GM21390 (cell line): ENCODE results near the gene ZNF75A.

ENCODE experiments used
- ATAC-seq: cut with Tn5 transposase; IDR thresholded peaks from one replicate; pipeline ENCODE4 v1.9.1; 2021; ENCODE audit not compliant: unreplicated experiment

Gene ZNF75A

GRCh38 chr16:3285131-3285530 lies 20.2 kb upstream of the ZNF75A start:
- ATAC-seq = no peak

GRCh38 chr16:3289998-3290673 lies 15.2 kb upstream of the ZNF75A start:
- no peak for ATAC-seq

DNA sequence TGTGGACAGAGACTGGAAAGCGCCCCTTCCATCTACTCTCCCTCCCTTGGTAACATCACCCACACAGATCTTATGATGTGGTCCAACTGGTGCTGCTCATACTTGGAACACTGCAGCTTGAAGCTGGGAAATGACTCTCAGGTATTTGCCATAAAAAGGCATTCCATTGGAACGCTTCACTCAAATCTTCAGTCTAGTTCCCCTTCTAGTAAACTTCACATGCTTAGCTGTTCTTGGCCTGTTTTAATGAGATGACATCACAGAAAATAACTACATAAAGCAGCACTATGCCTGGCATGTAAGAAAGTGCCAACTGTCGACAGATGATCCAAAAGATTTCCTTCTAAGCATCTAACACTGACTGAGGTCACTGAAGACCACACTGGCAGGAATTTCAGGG lies 12.7 kb upstream of the ZNF75A start:
- ATAC-seq = no peak

GRCh38 chr16:3295209-3295608 lies 10.1 kb upstream of the ZNF75A start:
- no peak for ATAC-seq

DNA sequence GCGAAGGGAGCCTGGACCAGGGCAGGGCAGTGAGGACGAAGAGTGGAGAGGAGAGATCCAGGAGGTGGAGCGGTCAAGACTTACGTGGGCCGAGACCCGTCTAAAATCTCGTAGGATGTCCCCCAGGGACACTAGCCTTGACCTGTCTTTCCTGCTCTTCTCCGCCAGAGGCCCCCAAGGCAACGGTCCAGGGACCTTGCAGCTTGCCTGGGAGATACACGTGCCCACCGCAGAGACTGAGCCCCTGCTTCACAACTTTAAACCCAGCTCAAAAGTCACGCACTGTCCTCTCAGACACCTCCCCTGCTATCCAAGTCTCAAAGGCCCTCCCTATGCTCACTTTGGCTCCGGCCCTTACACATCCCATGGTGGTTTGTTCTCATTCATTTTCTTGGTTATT lies 9.5 kb upstream of the ZNF75A start:
- no peak for ATAC-seq

- no peak for ATAC-seq
Observed at GRCh38 chr16:3304370-3304769, 927 bp upstream of the ZNF75A start.

DNA sequence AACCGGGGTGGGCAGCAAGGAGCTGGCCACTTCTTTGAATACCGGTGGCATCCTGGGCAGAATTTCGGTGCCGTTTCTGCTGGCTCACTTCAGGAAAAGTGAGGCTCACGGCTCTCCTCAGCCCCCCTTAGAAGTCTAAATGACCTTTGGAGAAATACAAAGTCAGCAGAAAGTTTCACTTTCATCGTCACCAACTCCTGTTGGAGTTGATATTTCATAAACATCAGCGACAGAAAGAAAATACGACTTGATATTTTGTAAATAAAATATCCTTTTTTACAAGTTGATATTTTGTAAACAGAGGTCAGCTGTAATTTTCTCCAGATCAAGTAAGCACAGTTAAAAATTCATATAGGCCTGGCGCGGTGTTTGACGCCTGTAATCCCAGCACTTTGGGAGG lies 781 bp downstream of the ZNF75A start:
- ATAC-seq = no peak

GRCh38 chr16:3311496-3311895 lies 6.2 kb downstream of the ZNF75A start:
- ATAC-seq = no peak

GRCh38 chr16:3317315-3317999 lies 12.2 kb downstream of the ZNF75A start:
- ATAC-seq = no peak

DNA sequence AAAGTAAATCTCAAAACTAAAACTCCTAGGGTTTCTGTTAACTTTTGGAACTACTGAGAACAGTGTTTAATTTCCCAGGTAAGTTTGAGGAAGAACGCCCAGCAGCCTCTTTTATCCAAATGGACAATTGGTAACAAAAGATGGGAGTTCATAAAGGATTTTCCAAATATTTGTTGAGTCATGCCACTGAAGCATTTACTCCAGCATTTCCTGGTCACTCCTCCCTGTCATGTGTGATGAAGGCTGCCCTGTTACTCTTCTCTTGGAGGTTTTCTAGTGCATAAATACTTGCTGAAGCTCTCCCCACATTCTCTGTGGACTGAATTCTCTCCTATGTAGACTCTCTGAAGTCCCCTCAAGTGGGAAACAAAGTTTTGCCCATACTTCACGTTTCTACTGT lies 16.5 kb downstream of the ZNF75A start:
- no peak for ATAC-seq

- no peak for ATAC-seq
Observed at GRCh38 chr16:3327514-3327913, 22.2 kb downstream of the ZNF75A start.

DNA sequence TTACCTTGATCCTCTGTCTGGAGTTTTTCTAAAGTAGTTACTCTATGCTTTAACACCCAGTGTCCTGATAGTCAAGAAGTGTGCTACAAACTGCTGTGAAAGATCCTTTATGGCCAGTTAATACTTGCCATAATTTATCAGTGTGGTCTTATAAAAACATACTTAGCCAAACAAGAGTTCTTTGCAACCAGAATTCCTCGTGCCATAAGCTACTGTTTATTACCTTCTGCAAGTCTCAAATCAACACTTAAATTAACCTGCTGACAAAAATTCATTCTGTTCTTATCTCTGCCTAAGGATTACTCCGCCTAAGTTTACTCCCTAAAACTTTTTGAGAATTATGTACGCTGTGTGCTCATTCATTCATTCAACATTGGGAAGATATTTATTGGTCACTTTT lies 22.8 kb downstream of the ZNF75A start:
- no peak for ATAC-seq

- ATAC-seq = no peak
Observed at GRCh38 chr16:3328643-3329042, 23.3 kb downstream of the ZNF75A start.

- ATAC-seq = no peak
Observed at GRCh38 chr16:3346041-3346440, 40.7 kb downstream of the ZNF75A start.

DNA sequence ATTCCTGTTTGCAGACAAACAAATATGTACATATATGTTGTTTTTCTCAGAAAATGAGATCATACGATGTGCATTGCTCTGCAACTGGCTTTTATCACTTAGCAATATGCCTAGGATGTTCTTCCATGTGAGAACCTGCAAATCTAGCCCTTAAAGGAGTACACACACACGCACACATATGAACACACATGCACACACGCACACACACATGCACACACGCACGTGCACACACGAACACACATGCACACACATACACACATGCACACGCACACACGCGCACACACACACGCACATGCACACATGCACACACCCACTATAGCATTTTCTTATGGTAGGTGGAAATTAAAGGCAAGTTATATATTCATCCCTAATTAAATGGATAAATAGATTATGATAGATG lies 42.3 kb downstream of the ZNF75A start:
- no peak for ATAC-seq

DNA sequence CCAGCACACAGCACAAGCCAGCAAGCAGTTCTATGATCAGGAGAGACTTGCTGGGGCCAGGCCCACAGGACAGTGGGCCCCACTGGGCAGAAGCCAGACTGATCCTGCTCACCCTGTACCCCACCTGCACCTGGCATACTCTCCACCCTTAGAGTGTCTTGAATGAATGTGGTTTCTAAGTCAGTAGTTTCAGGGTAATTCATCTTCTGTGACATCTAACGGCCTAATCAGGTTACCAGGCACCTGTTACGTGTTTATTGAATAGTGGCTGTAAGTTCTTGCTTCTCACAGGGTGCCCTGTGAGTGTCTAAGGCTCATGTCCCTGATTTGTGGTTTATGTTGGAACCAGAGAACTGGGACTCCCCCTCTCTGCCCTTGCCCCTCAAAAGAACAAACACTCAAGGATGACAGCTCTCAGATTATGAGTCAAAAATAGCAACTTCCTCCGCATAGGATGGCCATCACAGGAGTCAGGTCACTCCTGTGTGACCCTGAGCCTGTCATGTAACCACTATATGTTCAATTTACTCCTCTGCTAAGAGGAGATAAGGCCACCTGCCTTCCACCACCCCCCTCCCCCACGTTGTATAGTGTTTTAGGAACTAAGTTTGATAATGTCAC lies 43.4 kb downstream of the ZNF75A start:
- no peak for ATAC-seq

GRCh38 chr16:3349175-3349574 lies 43.9 kb downstream of the ZNF75A start:
- ATAC-seq = no peak

- ATAC-seq = no peak
Observed at GRCh38 chr16:3355589-3355988, 50.3 kb downstream of the ZNF75A start, which contains the start of gene OR2C1. TSS of gene OR2C1 (plus strand) at chr16:3355889. CDS start at chr16:3355941, 52 bp downstream.

GRCh38 chr16:3356118-3356517 lies 50.8 kb downstream of the ZNF75A start:
- no peak for ATAC-seq

DNA sequence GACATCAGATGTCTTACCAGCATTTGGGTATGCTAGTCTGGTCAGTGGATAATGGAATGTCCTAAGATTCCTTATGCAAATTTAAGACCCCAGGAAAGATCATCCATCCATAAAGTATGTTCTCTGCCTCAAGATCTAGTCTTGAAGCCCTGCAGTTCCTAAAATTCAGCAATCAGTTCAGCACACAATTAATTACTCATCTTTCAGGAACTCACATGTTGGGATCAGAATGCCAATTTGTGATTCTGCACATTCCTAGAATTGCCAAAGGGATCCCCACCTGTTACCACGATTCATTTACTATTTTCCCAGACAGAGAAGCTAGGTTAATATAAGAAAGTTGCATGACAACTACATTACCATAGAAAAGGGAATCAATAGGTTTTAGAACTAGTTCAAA lies 53.6 kb downstream of the ZNF75A start:
- no peak for ATAC-seq

DNA sequence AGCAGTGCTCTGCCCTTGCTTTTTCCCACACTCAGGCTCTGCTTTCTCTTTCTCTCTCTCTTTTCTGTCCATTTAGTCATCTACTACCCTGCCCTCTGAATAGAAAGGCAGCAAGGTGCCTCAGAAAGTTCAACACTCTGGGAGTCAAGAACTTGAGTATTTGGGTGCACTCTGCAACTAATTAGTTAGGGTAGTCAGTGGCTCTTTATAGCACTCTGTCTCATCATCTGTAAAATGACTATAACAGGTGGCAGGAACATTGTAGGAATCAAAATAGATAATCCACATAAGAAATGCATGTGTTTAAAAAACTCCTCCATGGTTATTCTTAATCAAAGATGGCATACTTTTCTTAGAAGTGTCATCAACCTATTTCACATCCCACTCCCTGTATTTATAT lies 57.6 kb downstream of the ZNF75A start:
- ATAC-seq = no peak

DNA sequence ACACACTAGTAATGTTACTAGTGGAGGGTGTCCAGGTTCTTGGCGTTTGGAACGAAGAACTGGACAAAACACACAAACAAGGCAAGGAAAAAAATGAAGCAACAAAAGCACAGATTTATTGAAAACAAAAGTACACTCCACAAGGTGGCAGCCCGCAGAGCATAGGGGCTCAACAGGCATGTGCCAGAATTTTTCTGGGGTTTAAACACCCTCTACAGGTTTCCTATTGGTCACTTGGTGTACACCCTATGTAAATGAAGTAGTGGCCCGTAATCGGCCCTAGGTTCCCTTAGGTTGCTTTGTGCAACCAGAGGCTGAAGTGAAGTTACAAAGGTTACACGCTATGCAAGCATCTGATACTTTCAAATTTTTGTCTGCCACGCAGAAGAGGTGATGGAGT lies 58.5 kb downstream of the ZNF75A start:
- ATAC-seq = no peak
